Glutamatergic neuron (in vitro differentiated cells): Measurements from ENCODE around the gene UPK3A. TPM values are rescaled to one million over a fixed set of nuclear protein-coding genes. Genes with fewer than 3 reads are reported as not detected.

Experiments used
- DNase-seq: peaks from one replicate; pipeline ENCODE4 v3.0.0; 2022
- H3K27ac Mint-ChIP-seq: one replicate; pipeline ENCODE4 v1.8.0; 2020; ENCODE audit warnings: mild to moderate bottlenecking, mixed read lengths, inconsistent platforms; ENCODE audit not compliant: unreplicated experiment
- H3K27me3 Mint-ChIP-seq: one replicate; pipeline ENCODE4 v1.8.0; 2020; ENCODE audit warnings: mild to moderate bottlenecking, moderate library complexity, mixed read lengths, inconsistent platforms; ENCODE audit not compliant: unreplicated experiment
- H3K36me3 Mint-ChIP-seq: one replicate; pipeline ENCODE4 v1.8.0; 2020; ENCODE audit warnings: mild to moderate bottlenecking, mixed read lengths, inconsistent platforms; ENCODE audit not compliant: unreplicated experiment
- H3K4me1 Mint-ChIP-seq: one replicate; pipeline ENCODE4 v1.8.0; 2020; ENCODE audit warnings: mild to moderate bottlenecking, low read depth, mixed read lengths, inconsistent platforms; ENCODE audit not compliant: unreplicated experiment
- H3K4me3 Mint-ChIP-seq: one replicate; pipeline ENCODE4 v1.8.0; 2020; ENCODE audit warnings: mild to moderate bottlenecking, mixed read lengths, inconsistent platforms; ENCODE audit not compliant: unreplicated experiment
- H3K9me3 Mint-ChIP-seq: one replicate; pipeline ENCODE4 v1.8.0; 2020; ENCODE audit warnings: mild to moderate bottlenecking, moderate library complexity, mixed read lengths, inconsistent platforms; ENCODE audit not compliant: unreplicated experiment
- total RNA-seq: library from RNA; stranded (reverse); fragmentation: NEBNext Ultra II Directional; extraction: Animal tissue kit (Norgen Biotek cat#: 25700); gene quantifications from one replicate; pipeline ENCODE4 v1.2.1, GENCODE V29; 2021; ENCODE audit not compliant: unreplicated experiment
- TF ChIP-seq, protein P1 (sequence below): fragments of 200-600 bp; sonication (generic); IDR thresholded peaks from one replicate; pipeline ENCODE4 v1.5.0; 2021; ENCODE audit not compliant: partially characterized antibody, unreplicated experiment

UPK3A gene
- total RNA-seq, 1 donor from 2014 or later: not detected

DNA sequence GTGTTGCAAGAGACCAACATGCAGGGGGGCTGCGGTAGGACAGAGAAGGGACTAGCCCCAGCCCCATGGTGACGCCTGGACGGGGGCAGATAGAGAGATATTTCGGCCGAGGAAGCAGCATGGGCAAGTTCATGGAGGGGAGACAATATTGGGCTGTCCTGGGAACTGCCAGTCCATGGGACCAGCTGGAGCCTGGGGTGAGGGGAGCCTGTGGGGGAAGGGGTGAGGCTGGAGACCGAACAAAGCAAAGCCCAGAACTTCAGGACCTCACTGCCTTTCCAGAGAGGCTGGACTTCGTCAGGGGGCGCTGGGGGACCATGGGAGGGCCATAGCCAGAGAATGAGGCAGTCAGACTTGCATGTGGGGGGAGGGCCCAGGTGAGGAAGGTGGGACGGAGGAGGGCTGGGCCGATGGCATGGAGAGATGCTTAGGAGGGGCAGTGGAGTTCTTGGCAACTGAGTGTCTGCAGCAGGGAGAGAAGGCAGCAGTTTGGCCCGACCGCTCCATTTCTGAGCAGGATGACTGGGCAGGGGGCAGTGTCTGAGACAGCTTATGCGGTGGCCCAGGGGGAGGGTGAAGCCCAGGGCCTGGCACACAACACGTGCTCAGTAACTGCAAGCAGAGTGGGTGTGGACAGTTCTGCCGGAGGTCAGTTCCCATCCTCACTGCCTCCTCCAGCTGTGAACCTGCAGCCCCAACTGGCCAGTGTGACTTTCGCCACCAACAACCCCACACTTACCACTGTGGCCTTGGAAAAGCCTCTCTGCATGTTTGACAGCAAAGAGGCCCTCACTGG lies 712 bp downstream of the UPK3A start:
- Mint-ChIP-seq H3K9me3 (peaks cover 1% of the 10 kb centered on the region), H3K27me3 (peaks cover 16% of the 10 kb centered on the region), H3K4me3 (peak overlapping the region; percentile 69), H3K4me1 (no peaks in the 10 kb centered on the region), H3K27ac (no peak overlapping the region), H3K36me3 (no peaks in the 10 kb centered on the region)
- DNase-seq: no peak
- TF ChIP-seq, protein P1, sequence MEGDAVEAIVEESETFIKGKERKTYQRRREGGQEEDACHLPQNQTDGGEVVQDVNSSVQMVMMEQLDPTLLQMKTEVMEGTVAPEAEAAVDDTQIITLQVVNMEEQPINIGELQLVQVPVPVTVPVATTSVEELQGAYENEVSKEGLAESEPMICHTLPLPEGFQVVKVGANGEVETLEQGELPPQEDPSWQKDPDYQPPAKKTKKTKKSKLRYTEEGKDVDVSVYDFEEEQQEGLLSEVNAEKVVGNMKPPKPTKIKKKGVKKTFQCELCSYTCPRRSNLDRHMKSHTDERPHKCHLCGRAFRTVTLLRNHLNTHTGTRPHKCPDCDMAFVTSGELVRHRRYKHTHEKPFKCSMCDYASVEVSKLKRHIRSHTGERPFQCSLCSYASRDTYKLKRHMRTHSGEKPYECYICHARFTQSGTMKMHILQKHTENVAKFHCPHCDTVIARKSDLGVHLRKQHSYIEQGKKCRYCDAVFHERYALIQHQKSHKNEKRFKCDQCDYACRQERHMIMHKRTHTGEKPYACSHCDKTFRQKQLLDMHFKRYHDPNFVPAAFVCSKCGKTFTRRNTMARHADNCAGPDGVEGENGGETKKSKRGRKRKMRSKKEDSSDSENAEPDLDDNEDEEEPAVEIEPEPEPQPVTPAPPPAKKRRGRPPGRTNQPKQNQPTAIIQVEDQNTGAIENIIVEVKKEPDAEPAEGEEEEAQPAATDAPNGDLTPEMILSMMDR: no peak

DNA sequence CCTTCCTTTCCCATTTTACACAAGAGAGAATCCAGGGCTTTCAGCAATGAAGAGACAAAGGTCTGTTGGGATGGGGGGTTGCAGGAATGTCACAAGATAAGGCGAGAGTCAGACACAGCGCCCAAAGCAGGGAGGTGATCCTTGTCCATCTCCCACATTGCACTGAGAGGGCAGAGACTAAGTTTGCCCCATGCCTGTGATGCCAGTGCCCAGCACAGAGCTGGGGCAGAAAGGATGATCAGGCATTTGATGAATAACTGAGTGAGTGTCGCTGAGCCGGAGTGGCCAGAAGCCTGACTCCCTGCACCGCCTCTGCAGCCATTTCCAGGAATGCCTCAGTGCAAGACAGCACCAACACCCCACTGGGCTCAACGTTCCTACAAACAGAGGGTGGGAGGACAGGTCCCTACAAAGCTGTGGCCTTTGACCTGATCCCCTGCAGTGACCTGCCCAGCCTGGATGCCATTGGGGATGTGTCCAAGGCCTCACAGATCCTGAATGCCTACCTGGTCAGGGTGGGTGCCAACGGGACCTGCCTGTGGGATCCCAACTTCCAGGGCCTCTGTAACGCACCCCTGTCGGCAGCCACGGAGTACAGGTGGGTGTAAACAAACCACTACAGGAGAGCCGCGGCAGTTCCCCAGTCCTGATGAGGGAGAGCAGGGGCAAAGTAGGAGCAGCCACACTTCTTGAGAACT lies 2.3 kb downstream of the UPK3A start:
- Mint-ChIP-seq H3K27ac (no peak overlapping the region), H3K9me3 (no peaks in the 10 kb centered on the region), H3K36me3 (no peaks in the 10 kb centered on the region), H3K4me3 (no peak overlapping the region), H3K27me3 (peaks cover 16% of the 10 kb centered on the region), H3K4me1 (no peaks in the 10 kb centered on the region)
- TF ChIP-seq, protein P1: no peak
- no peak for DNase-seq

DNA sequence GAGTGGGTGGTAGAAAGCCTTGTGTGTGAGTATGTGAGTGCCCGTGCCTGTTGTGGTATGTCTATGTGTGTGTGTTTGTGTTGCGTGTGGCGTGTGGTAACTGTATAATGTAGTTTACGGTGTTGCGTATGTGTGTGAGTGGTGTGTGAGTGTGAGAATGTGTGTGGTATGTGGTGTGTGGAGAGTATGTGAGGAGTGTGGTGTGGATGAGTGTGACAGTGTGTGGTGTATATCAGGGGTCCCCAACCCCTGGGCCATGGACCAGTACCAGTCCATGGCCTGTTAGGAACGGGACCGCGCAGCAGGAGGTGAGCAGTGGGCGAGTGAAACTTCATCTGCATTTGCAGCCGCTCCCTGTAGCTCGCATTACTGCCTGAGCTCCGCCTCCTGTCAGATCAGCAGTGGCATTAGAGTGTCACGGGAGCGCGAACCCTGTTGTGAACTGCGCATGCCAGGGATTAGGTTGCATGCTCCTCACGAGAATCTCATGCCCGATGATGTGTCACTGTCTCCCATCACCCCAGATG lies 5.7 kb downstream of the UPK3A start:
- H3K9me3 Mint-ChIP-seq: no peaks in the 10 kb centered on the region
- H3K27me3 Mint-ChIP-seq: peaks cover 12% of the 10 kb centered on the region
- no peaks in the 10 kb centered on the region for H3K4me1 Mint-ChIP-seq
- DNase-seq: no peak
- no peak overlapping the region for H3K4me3 Mint-ChIP-seq
- H3K27ac Mint-ChIP-seq: no peak overlapping the region
- TF ChIP-seq, protein P1: no peak
- peaks cover 4% of the 10 kb centered on the region for H3K36me3 Mint-ChIP-seq

DNA sequence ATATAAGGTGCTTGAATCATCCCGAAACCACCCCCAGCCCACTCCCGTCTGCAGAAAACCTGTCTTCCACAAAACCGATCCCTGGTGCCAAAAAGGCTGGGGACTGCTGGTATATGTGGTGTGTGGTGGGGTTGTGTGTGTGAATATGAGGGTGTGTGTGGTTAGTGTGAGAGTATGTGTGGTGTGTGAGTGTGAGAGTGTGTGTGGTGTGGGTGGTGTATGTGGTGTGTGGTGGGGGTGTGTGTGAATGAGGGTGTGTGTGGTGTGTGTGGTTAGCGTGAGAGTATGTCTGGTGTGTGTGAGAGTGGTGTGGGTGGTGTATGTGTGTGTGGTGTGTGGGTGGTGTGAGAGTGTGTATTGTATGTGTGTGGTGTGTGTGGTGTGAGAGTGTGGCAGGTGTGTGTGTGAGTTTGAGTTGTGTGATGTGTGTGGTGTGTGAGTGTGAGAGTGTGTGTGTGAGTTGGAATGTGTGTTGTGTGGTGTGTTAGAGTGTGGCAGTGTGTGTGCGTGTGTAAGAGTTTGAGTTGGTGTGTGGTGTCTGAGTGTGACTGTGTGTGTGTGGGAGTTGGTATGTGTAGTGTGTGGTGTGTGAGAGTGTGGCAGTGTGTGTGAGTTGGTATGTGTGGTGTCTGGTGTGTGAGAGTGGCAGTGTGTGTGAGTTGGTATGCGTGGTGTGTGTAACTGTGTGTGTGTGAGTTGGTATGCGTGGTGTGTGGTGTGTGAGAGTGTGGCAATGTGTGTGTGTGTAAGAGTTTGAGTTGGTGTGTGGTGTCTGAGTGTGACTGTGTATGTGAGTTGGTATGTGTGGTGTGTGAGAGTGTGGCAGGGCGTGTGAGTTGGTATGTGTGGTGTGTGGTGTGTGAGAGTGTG lies 6.5 kb downstream of the UPK3A start:
- H3K27ac Mint-ChIP-seq: no peak overlapping the region
- H3K36me3 Mint-ChIP-seq: peaks cover 4% of the 10 kb centered on the region

More for the DNA sequence above, 6.5 kb downstream of the UPK3A start:
- DNase-seq: no peak
- peaks cover 8% of the 10 kb centered on the region for H3K27me3 Mint-ChIP-seq
- TF ChIP-seq, protein P1: no peak
- H3K4me1 Mint-ChIP-seq: no peaks in the 10 kb centered on the region
- no peaks in the 10 kb centered on the region for H3K9me3 Mint-ChIP-seq
- H3K4me3 Mint-ChIP-seq: no peak overlapping the region
